ENCODE results near the gene SMTNL2.
"Not testable (repeated sequence)": the region's sequence is repeated elsewhere in the genome, so short reads cannot be mapped to it uniquely, and the experiment has no call there.

SMTNL2 gene

GRCh38 chr17:4560837-4561256 is 23.5 kb upstream of the SMTNL2 start:
- no peak for DNase-seq

GRCh38 chr17:4562015-4562969 is 22.0 kb upstream of the SMTNL2 start:
- DNase-seq = no peak

- DNase-seq = peak; percentile 68
Measured at GRCh38 chr17:4565209-4566141, 18.9 kb upstream of the SMTNL2 start.

- peak; percentile 31 for DNase-seq
Measured at GRCh38 chr17:4566785-4567184, 17.5 kb upstream of the SMTNL2 start.

GRCh38 chr17:4569591-4569990 is 14.7 kb upstream of the SMTNL2 start:
- DNase-seq = no peak

- no peak for DNase-seq
Measured at GRCh38 chr17:4572131-4572530, 12.2 kb upstream of the SMTNL2 start.

- DNase-seq = no peak
Measured at GRCh38 chr17:4573115-4573514, 11.2 kb upstream of the SMTNL2 start.

- peak; percentile 79 for DNase-seq
Measured at GRCh38 chr17:4573669-4574068, 10.7 kb upstream of the SMTNL2 start.

- DNase-seq = no peak
Measured at GRCh38 chr17:4574448-4575045, 9.8 kb upstream of the SMTNL2 start.

GRCh38 chr17:4576161-4576558 is 8.2 kb upstream of the SMTNL2 start:
- DNase-seq = no peak

- no peak for DNase-seq
Measured at GRCh38 chr17:4576729-4577322, 7.5 kb upstream of the SMTNL2 start.

- DNase-seq = no peak
Measured at GRCh38 chr17:4577386-4577993, 6.8 kb upstream of the SMTNL2 start.

- not testable (repeated sequence) for DNase-seq
Measured at GRCh38 chr17:4578349-4578748, 6.0 kb upstream of the SMTNL2 start.

- no peak for DNase-seq
Measured at GRCh38 chr17:4579678-4580077, 4.7 kb upstream of the SMTNL2 start.

- DNase-seq = no peak
Measured at GRCh38 chr17:4580291-4580690, 4.0 kb upstream of the SMTNL2 start.

- no peak for DNase-seq
Measured at GRCh38 chr17:4582101-4582501, 2.2 kb upstream of the SMTNL2 start.

GRCh38 chr17:4582691-4583090 is 1.6 kb upstream of the SMTNL2 start:
- no peak for DNase-seq

GRCh38 chr17:4583206-4583605 is 1.1 kb upstream of the SMTNL2 start:
- no peak for DNase-seq

- no peak for DNase-seq
Measured at GRCh38 chr17:4583782-4584100, 588 bp upstream of the SMTNL2 start.

- DNase-seq = no peak
Measured at GRCh38 chr17:4584917-4585637, 748 bp downstream of the SMTNL2 start.

- DNase-seq = no peak
Measured at GRCh38 chr17:4585638-4585994, 1.3 kb downstream of the SMTNL2 start.

GRCh38 chr17:4586043-4586442 is 1.7 kb downstream of the SMTNL2 start:
- DNase-seq = no peak

All from CD4-positive, alpha-beta T cell treated with Interleukin-4 for 4 hours (primary cell).